ENCODE results near the gene LMO2.

DNA sequence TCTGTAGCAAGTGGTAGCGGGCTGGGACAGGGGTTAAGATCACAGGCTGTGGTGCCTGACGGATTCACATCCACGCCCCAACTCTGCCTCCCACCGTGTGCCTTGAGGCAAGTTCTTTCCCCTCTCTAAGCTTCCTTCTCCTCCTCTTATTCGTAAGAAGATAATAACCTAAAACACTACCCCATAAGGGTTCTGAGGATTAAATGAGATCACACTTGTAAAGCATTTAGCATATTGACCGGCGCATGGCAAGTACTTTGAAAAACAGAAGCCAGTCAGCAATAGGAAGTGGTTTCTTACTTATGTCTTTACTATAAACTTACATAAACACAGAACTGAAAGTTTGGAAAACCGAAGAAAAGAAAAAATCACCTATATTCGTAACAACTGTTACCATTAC, 15.5 kb upstream of the LMO2 start:
- TF ChIP-seq EP300 (IDR thresholded peaks at IDR 0.05) (no peak), POLR2AphosphoS5 (IDR thresholded peaks at IDR 0.05) (no peak)
